ENCODE data around the gene THSD7B.
"Not testable (repeated sequence)": the region's sequence is repeated elsewhere in the genome, so short reads cannot be mapped to it uniquely, and the experiment has no call there.

The THSD7B gene

GRCh38 chr2:137693534-137693933 lies 928.2 kb downstream of the THSD7B start:
- Histone ChIP-seq H3K4me3 (ENCODE audit: insufficient read depth, low read depth, low read length, poor library complexity, severe bottlenecking) (no peak overlapping the region), H3K4me1 (ENCODE audit: control insufficient read depth, insufficient read depth, low read length, poor library complexity, severe bottlenecking) (no peaks in the 10 kb centered on the region), H3K36me3 (ENCODE audit: control insufficient read depth, insufficient read depth, low read length) (no peaks in the 10 kb centered on the region), H3K9me3 (ENCODE audit: control insufficient read depth, low read length) (no peaks in the 10 kb centered on the region), H3K27ac (ENCODE audit: insufficient read depth, low read length, poor library complexity, severe bottlenecking) (no peak overlapping the region), H3K27me3 (replicated peaks; ENCODE audit: control insufficient read depth, insufficient read depth, low read length, poor library complexity, severe bottlenecking) (no peaks in the 10 kb centered on the region)
- no peak for DNase-seq

GRCh38 chr2:137696916-137697315 lies 931.6 kb downstream of the THSD7B start:
- no peaks in the 10 kb centered on the region for H3K4me1 ChIP-seq (ENCODE audit: control insufficient read depth, insufficient read depth, low read length, poor library complexity, severe bottlenecking)

GRCh38 chr2:137700250-137700649 lies 934.9 kb downstream of the THSD7B start:
- not testable (repeated sequence) for H3K4me3 ChIP-seq (ENCODE audit: insufficient read depth, low read depth, low read length, poor library complexity, severe bottlenecking); H3K36me3 ChIP-seq (ENCODE audit: control insufficient read depth, insufficient read depth, low read length); H3K9me3 ChIP-seq (ENCODE audit: control insufficient read depth, low read length); DNase-seq; H3K4me1 ChIP-seq (ENCODE audit: control insufficient read depth, insufficient read depth, low read length, poor library complexity, severe bottlenecking); H3K27me3 ChIP-seq (replicated peaks; ENCODE audit: control insufficient read depth, insufficient read depth, low read length, poor library complexity, severe bottlenecking); H3K27ac ChIP-seq (ENCODE audit: insufficient read depth, low read length, poor library complexity, severe bottlenecking)

More at GRCh38 chr2:137696916-137697315, 931.6 kb downstream of the THSD7B start:
- no peak for DNase-seq
- H3K9me3 ChIP-seq (ENCODE audit: control insufficient read depth, low read length) = no peaks in the 10 kb centered on the region
- H3K27me3 ChIP-seq (replicated peaks; ENCODE audit: control insufficient read depth, insufficient read depth, low read length, poor library complexity, severe bottlenecking) = no peaks in the 10 kb centered on the region
- H3K36me3 ChIP-seq (ENCODE audit: control insufficient read depth, insufficient read depth, low read length) = no peaks in the 10 kb centered on the region
- H3K4me3 ChIP-seq (ENCODE audit: insufficient read depth, low read depth, low read length, poor library complexity, severe bottlenecking) = no peak overlapping the region
- no peak overlapping the region for H3K27ac ChIP-seq (ENCODE audit: insufficient read depth, low read length, poor library complexity, severe bottlenecking)

DNA sequence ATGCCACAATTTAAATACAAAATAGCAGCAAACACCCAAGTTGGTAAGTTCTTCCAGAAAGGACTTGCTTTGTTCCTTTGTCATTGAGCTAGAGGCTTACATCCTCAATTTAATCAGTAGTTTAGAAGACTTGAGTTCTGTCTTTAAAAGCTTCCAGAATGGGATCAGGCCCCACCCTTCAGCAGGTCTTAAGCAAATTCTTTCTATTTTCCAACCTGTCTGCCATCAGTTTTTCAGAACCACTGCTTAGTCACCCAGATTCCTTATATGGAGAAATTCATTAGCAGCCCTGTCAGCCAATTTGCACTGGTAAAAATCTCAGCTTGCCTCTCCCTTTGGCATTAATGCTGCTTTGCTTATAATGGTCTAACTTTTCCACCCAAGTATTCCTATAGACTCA lies 935.3 kb downstream of the THSD7B start:
- Histone ChIP-seq H3K4me1 (ENCODE audit: control insufficient read depth, insufficient read depth, low read length, poor library complexity, severe bottlenecking) (no peaks in the 10 kb centered on the region), H3K27ac (ENCODE audit: insufficient read depth, low read length, poor library complexity, severe bottlenecking) (no peak overlapping the region), H3K4me3 (ENCODE audit: insufficient read depth, low read depth, low read length, poor library complexity, severe bottlenecking) (no peak overlapping the region), H3K36me3 (ENCODE audit: control insufficient read depth, insufficient read depth, low read length) (no peaks in the 10 kb centered on the region), H3K27me3 (replicated peaks; ENCODE audit: control insufficient read depth, insufficient read depth, low read length, poor library complexity, severe bottlenecking) (no peaks in the 10 kb centered on the region), H3K9me3 (ENCODE audit: control insufficient read depth, low read length) (no peaks in the 10 kb centered on the region)
- DNase-seq = no peak

DNA sequence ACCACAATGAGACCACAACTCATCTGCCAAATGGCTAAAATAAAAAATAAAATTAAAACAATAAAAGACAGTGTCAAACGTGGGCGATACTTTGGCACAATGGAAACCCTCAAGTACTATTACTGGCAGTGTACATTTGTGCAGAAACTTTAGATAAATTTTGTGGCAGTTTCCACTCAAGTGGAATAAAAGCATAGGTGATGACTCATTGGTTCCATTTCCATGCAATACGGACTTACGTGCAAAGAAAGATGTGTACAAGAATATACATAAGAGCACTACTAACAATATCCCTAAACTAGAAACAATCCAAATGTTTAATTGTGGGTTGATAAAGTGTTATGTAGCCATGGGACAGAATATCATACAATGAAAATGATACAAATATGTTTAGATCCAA lies 940.0 kb downstream of the THSD7B start:
- Histone ChIP-seq H3K27me3 (replicated peaks; ENCODE audit: control insufficient read depth, insufficient read depth, low read length, poor library complexity, severe bottlenecking) (no peaks in the 10 kb centered on the region), H3K36me3 (ENCODE audit: control insufficient read depth, insufficient read depth, low read length) (no peaks in the 10 kb centered on the region), H3K4me1 (ENCODE audit: control insufficient read depth, insufficient read depth, low read length, poor library complexity, severe bottlenecking) (no peaks in the 10 kb centered on the region), H3K4me3 (ENCODE audit: insufficient read depth, low read depth, low read length, poor library complexity, severe bottlenecking) (no peak overlapping the region), H3K9me3 (ENCODE audit: control insufficient read depth, low read length) (no peaks in the 10 kb centered on the region), H3K27ac (ENCODE audit: insufficient read depth, low read length, poor library complexity, severe bottlenecking) (no peak overlapping the region)
- no peak for DNase-seq

DNA sequence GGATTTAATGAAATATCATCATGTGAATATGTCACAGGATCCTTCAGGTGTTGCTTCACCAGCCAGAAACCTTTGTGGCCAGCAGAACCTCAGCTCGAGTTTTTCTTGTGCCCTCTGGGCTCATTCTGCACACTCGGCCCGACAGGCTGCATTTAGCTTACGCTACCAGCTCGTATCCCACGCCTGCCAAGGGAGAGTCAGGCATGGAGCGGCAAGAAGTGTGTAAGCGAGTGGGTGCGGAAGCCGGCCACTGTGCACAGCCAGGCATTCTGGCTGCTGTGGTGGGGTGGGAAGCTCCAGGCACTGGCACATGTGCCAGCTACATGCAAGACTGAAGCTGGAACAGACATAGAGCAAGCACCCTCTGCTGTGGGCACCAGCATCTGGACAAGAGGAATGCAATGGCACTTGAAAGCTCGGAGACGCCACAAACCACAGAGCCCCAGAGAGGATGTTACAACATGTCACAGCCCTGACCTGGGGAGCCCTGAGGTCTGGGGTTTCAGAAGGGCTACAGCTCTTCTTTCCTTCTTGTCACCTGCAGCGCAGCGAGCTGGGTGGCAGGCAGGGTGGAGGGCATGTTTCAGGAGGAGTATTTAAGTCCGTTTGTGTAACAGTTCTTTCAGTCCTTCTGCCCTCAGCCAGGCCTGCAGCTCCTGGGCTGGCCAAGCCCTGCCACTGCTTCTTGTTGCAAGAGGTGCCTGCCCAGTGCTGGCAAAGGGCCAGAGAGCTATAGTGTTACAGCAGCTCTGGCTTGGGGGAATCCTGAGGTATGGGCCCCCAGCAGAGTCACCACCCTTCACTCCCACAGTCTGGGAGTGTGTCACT lies 941.7 kb downstream of the THSD7B start:
- no peaks in the 10 kb centered on the region for H3K36me3 ChIP-seq (ENCODE audit: control insufficient read depth, insufficient read depth, low read length)
- no peak for DNase-seq
- H3K4me1 ChIP-seq (ENCODE audit: control insufficient read depth, insufficient read depth, low read length, poor library complexity, severe bottlenecking) = no peaks in the 10 kb centered on the region
- H3K27ac ChIP-seq (ENCODE audit: insufficient read depth, low read length, poor library complexity, severe bottlenecking) = no peak overlapping the region
- no peak overlapping the region for H3K4me3 ChIP-seq (ENCODE audit: insufficient read depth, low read depth, low read length, poor library complexity, severe bottlenecking)
- no peaks in the 10 kb centered on the region for H3K27me3 ChIP-seq (replicated peaks; ENCODE audit: control insufficient read depth, insufficient read depth, low read length, poor library complexity, severe bottlenecking)
- H3K9me3 ChIP-seq (ENCODE audit: control insufficient read depth, low read length) = no peaks in the 10 kb centered on the region

GRCh38 chr2:137708311-137708710 lies 943.0 kb downstream of the THSD7B start:
- Histone ChIP-seq H3K27ac (ENCODE audit: insufficient read depth, low read length, poor library complexity, severe bottlenecking) (no peak overlapping the region), H3K27me3 (replicated peaks; ENCODE audit: control insufficient read depth, insufficient read depth, low read length, poor library complexity, severe bottlenecking) (no peaks in the 10 kb centered on the region), H3K9me3 (ENCODE audit: control insufficient read depth, low read length) (no peaks in the 10 kb centered on the region), H3K4me1 (ENCODE audit: control insufficient read depth, insufficient read depth, low read length, poor library complexity, severe bottlenecking) (no peaks in the 10 kb centered on the region), H3K36me3 (ENCODE audit: control insufficient read depth, insufficient read depth, low read length) (no peaks in the 10 kb centered on the region), H3K4me3 (ENCODE audit: insufficient read depth, low read depth, low read length, poor library complexity, severe bottlenecking) (no peak overlapping the region)
- no peak for DNase-seq

GRCh38 chr2:137715731-137716191 lies 950.4 kb downstream of the THSD7B start:
- H3K27ac ChIP-seq (ENCODE audit: insufficient read depth, low read length, poor library complexity, severe bottlenecking) = no peak overlapping the region
- no peak for DNase-seq
- no peaks in the 10 kb centered on the region for H3K36me3 ChIP-seq (ENCODE audit: control insufficient read depth, insufficient read depth, low read length)
- no peaks in the 10 kb centered on the region for H3K27me3 ChIP-seq (replicated peaks; ENCODE audit: control insufficient read depth, insufficient read depth, low read length, poor library complexity, severe bottlenecking)
- H3K9me3 ChIP-seq (ENCODE audit: control insufficient read depth, low read length) = no peaks in the 10 kb centered on the region
- H3K4me3 ChIP-seq (ENCODE audit: insufficient read depth, low read depth, low read length, poor library complexity, severe bottlenecking) = no peak overlapping the region
- H3K4me1 ChIP-seq (ENCODE audit: control insufficient read depth, insufficient read depth, low read length, poor library complexity, severe bottlenecking) = no peaks in the 10 kb centered on the region

DNA sequence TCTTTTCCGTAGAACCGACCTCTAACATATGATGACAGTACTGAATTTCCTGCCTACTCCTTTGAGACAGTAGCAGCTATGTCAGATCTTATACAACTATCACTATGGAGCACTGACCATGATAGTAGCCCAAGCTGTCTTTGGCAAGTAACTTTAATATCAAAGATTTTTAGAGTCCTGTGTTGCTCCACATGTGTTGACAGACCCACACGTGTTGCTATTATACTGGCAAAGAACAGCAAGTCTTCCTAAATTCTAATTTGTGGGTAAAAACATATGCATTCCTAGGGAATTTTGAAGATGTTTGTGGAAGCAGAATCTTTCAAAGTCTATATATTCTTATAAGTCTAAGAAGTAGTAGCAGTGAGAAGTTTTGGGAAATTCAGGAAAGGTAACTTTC lies 953.4 kb downstream of the THSD7B start:
- Histone ChIP-seq H3K36me3 (ENCODE audit: control insufficient read depth, insufficient read depth, low read length) (no peaks in the 10 kb centered on the region), H3K27ac (ENCODE audit: insufficient read depth, low read length, poor library complexity, severe bottlenecking) (no peak overlapping the region), H3K4me3 (ENCODE audit: insufficient read depth, low read depth, low read length, poor library complexity, severe bottlenecking) (no peak overlapping the region), H3K9me3 (ENCODE audit: control insufficient read depth, low read length) (no peaks in the 10 kb centered on the region), H3K27me3 (replicated peaks; ENCODE audit: control insufficient read depth, insufficient read depth, low read length, poor library complexity, severe bottlenecking) (no peaks in the 10 kb centered on the region), H3K4me1 (ENCODE audit: control insufficient read depth, insufficient read depth, low read length, poor library complexity, severe bottlenecking) (no peaks in the 10 kb centered on the region)
- no peak for DNase-seq

DNA sequence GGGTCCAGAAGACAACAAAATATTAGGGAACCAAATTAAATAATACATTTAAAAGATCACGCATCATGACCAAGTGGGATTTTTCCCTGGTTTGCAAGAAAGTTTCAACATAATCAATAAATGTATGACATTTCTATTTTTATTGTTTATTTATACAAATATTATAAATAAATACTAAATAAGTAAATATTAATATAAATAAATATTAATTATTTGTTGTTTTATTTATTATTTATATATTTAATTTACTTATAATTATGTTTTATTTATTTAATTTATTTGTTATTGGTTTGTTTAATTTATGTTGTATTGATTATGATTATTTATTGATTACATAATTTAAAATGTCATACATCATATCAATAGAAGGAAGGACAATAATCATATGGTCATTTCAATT lies 956.4 kb downstream of the THSD7B start:
- H3K4me3 ChIP-seq (ENCODE audit: insufficient read depth, low read depth, low read length, poor library complexity, severe bottlenecking) = no peak overlapping the region
- H3K36me3 ChIP-seq (ENCODE audit: control insufficient read depth, insufficient read depth, low read length) = no peaks in the 10 kb centered on the region
- DNase-seq = no peak
- no peak overlapping the region for H3K27ac ChIP-seq (ENCODE audit: insufficient read depth, low read length, poor library complexity, severe bottlenecking)
- no peaks in the 10 kb centered on the region for H3K9me3 ChIP-seq (ENCODE audit: control insufficient read depth, low read length)
- no peaks in the 10 kb centered on the region for H3K27me3 ChIP-seq (replicated peaks; ENCODE audit: control insufficient read depth, insufficient read depth, low read length, poor library complexity, severe bottlenecking)
- no peaks in the 10 kb centered on the region for H3K4me1 ChIP-seq (ENCODE audit: control insufficient read depth, insufficient read depth, low read length, poor library complexity, severe bottlenecking)
